Stomach (tissue), 9 donors: Measurements from ENCODE around the gene SLF1. TPM values are rescaled to one million over a fixed set of nuclear protein-coding genes. Genes with fewer than 3 reads are reported as not detected.

Experiments
- DNase-seq, 2 donors: peaks; one replicate each; pipeline versions ENCODE4 v3.0.0 to v3.0.0-alpha.2; 2013 to 2019
- H3K27ac ChIP-seq, 5 donors: fragments of 200-600 bp in 4 of 5; sonication (generic) in 4 of 5; one replicate each; pipeline ENCODE4 v1.5.1; 2013 to 2019; ENCODE audit warnings: mild to moderate bottlenecking in 1 of 5, moderate library complexity in 1 of 5
- H3K27me3 ChIP-seq, 3 donors: fragments of 200-600 bp; sonication (generic); one replicate each; pipeline ENCODE4 v1.5.1; 2017 to 2019; ENCODE audit warnings: mixed run types in 1 of 3
- H3K36me3 ChIP-seq, 4 donors: fragments of 200-600 bp; sonication (generic); 1 replicate in 3 of 4; 2 replicates in 1 of 4; pipeline ENCODE4 v1.5.1; 2016 to 2019
- H3K4me1 ChIP-seq, 4 donors: fragments of 200-600 bp; sonication (generic); one replicate each; pipeline ENCODE4 v1.5.1; 2016 to 2019
- H3K4me3 ChIP-seq, 4 donors: fragments of 200-600 bp; sonication (generic) in 3 of 4; one replicate each; pipeline ENCODE4 v1.5.1; 2016 to 2019; ENCODE audit warnings: mild to moderate bottlenecking in 1 of 4
- H3K9me3 ChIP-seq, 4 donors: fragments of 200-600 bp; sonication (generic); one replicate each; pipeline ENCODE4 v1.5.1; 2016 to 2019
- EP300 ChIP-seq: sonication (generic); formaldehyde crosslinking; IDR thresholded peaks from one replicate; pipeline ENCODE4 v1.6.1; 2017; ENCODE audit warnings: antibody characterized with exemption
- POLR2A ChIP-seq, 4 donors: fragments of 450-650 bp; IDR thresholded peaks; one replicate each; pipeline ENCODE4 v1.6.1; 2016; ENCODE audit warnings: antibody characterized with exemption in 4 of 4, control low read depth in 2 of 4, mild to moderate bottlenecking in 1 of 4, moderate library complexity in 1 of 4
- POLR2AphosphoS5 ChIP-seq, 3 donors: sonication (generic); formaldehyde crosslinking; IDR thresholded peaks; one replicate each; pipeline ENCODE4 v1.6.1; 2016; ENCODE audit warnings: antibody characterized with exemption in 3 of 3
- WGBS, 5 donors: extraction: QIAGEN DNeasy Blood & Tissue Kit in 3 of 5; methylation state at CpG; one replicate each; pipeline versions ENCODE4 v1.1.5 to v1.1.7; 2013 to 2018; 5-methylcytosine and 5-hydroxymethylcytosine counted together
- intact Hi-C: fragments of 100-400 bp; cut with DNase I; formaldehyde crosslinking; loops from one replicate; pipeline ENCODE4 v1.15.1; 2023; ENCODE audit warnings: low total_unique reads
- polyA plus RNA-seq, 3 donors: library from polyadenylated mRNA; stranded (reverse); fragments of 200-250 nt; gene quantifications; one replicate each; pipeline ENCODE4 v1.2.3, GENCODE V29; 2013
- total RNA-seq, 5 donors: library from RNA; depleted of rRNA; stranded (reverse); fragments of >200 nt; gene quantifications; one replicate each; pipeline versions ENCODE4 v1.1.0 to v1.2.3, GENCODE V29; 2014 to 2016
- TF ChIP-seq, protein P1 (sequence below), 7 experiments: fragments of 450-650 bp in 4 of 7; fragments of 200-600 bp in 3 of 7; sonication (generic) in 3 of 7; IDR thresholded peaks; one replicate each; pipeline ENCODE4 v1.5.1; 2016 to 2019; ENCODE audit warnings: antibody characterized with exemption in 7 of 7, control low read depth in 2 of 7, mild to moderate bottlenecking in 1 of 7
- donor health status: healthy with polysubstance abuse.
- donor health status: Bipolar disorder and iron deficiency.
- donor health status: healthy.

SLF1 gene
- total and polyA plus RNA-seq, 8 donors = 0.58 to 53.1 (median 5.2) TPM

DNA sequence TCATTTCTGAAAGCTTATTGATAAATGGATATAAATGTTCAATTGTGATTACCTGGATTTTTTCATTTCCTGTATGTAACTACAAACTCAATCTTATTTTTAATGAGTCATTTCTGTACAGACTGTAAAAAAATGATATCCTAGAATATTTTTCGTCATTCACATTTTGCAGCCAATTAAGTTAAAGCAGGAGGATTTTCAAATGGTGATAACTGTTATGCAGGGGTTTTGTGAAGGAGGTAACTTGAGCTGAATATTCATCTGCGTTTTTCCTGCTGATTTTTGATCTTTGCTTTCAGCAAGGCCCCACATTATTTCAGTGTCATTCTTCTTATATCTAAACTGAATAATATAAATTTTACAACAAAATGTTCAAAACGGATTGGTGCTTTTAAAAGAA, 74.1 kb downstream of the SLF1 start:
- intact Hi-C loops = no loop called here
- no peak overlapping the region for H3K4me3 ChIP-seq
- H3K27me3 ChIP-seq = no peaks in the 10 kb centered on the region
- H3K4me1 ChIP-seq = peaks cover 0 to 8% (median 2%) of the 10 kb centered on the region in 4 donors
- DNase-seq = no peak
- H3K9me3 ChIP-seq = no peaks in the 10 kb centered on the region
- H3K36me3 ChIP-seq = peaks cover 0 to 9% (median 8%) of the 10 kb centered on the region in 4 donors
- TF ChIP-seq POLR2AphosphoS5 (IDR thresholded peaks at IDR 0.05) = no peak
- TF ChIP-seq POLR2A (IDR thresholded peaks at IDR 0.05) = no peak
- no peak for TF ChIP-seq EP300
- TF ChIP-seq, protein P1, sequence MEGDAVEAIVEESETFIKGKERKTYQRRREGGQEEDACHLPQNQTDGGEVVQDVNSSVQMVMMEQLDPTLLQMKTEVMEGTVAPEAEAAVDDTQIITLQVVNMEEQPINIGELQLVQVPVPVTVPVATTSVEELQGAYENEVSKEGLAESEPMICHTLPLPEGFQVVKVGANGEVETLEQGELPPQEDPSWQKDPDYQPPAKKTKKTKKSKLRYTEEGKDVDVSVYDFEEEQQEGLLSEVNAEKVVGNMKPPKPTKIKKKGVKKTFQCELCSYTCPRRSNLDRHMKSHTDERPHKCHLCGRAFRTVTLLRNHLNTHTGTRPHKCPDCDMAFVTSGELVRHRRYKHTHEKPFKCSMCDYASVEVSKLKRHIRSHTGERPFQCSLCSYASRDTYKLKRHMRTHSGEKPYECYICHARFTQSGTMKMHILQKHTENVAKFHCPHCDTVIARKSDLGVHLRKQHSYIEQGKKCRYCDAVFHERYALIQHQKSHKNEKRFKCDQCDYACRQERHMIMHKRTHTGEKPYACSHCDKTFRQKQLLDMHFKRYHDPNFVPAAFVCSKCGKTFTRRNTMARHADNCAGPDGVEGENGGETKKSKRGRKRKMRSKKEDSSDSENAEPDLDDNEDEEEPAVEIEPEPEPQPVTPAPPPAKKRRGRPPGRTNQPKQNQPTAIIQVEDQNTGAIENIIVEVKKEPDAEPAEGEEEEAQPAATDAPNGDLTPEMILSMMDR (IDR thresholded peaks at IDR 0.05) = no peak
- no peak overlapping the region for H3K27ac ChIP-seq
- WGBS, 5 donors = 81 to 90% (median 86%) methylated on average over 3 of the region's 3 CpGs

DNA sequence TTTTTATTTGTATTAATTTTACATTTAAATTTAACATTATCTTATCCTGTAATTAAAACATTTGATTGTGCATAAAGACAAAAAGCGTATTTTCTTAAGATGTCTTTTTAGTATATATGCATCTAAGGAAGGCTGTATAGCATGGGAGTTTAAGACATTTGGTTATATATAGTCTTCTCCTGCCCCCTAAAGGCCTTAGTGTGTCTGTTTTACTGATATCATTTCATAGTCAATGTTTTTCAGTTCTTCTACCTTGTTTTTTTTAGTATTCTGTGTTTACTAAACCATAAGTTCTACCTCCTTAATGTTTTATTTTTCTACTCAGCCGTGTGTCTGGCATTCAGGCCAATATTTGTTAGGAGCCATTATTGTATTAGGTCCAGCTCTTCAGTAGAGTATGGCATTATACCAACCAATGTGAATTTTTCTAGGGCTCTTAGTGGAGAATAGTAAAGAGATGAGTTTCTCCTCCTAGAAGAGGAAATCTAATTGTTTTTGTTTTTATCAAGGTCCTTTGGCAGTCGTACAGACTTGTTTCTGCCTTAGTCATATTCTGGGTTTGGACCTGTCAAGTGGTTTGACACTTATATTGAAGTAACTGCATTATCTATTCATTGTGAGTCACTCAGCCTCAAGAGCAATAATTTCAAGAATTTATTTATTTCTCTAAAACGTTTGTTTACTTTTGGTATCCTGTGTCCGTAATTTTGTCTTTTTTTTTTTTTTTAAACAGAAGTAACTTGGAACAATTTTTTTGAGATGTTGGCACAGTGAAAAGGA, 74.8 kb downstream of the SLF1 start:
- no peak overlapping the region for H3K4me3 ChIP-seq
- TF ChIP-seq POLR2A (IDR thresholded peaks at IDR 0.05) = no peak
- TF ChIP-seq, protein P1 (IDR thresholded peaks at IDR 0.05) = peak in 4 of 7 experiments; percentile 18 to 33 (median 26)
- TF ChIP-seq EP300 = no peak
- no peak for TF ChIP-seq POLR2AphosphoS5 (IDR thresholded peaks at IDR 0.05)
- peak in 1 of 2 donors; percentile 76 for DNase-seq
- no peaks in the 10 kb centered on the region for H3K27me3 ChIP-seq
- no peaks in the 10 kb centered on the region for H3K9me3 ChIP-seq
- WGBS, 5 donors = 43 to 53% (median 50%) methylated on average over 5 of the region's 5 CpGs
- intact Hi-C loops = no loop called here
- H3K36me3 ChIP-seq = peaks cover 0 to 8% (median 7%) of the 10 kb centered on the region in 4 donors
- no peak overlapping the region for H3K27ac ChIP-seq
- peaks cover 0 to 8% (median 2%) of the 10 kb centered on the region in 4 donors for H3K4me1 ChIP-seq

DNA sequence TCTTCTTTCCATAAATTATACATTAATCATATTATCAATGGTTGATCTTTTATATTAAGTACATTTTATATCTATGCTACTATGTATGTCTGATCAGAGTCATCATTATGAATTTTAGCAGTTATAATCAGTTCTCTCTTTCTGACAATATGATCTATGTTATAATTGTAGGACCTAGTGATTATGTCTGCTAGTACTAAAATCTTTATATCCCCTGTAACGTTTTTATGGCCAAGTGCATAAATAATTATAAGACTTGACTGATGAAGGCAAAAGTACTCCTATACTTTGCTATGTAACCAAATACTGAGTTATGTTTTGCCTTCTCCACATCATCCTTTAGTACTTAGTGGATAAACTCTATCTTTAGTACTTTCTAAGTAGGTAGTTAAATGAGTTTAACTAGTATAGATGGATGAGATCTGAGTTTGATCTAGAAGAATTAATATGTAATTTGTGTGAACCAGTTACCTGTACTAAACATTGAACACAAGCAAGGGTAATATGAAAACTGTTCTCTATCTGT, 75.4 kb downstream of the SLF1 start:
- H3K27ac ChIP-seq = no peak overlapping the region
- no peak overlapping the region for H3K4me3 ChIP-seq
- peaks cover 0 to 8% (median 2%) of the 10 kb centered on the region in 4 donors for H3K4me1 ChIP-seq
- no peak for TF ChIP-seq POLR2A (IDR thresholded peaks at IDR 0.05)
- H3K27me3 ChIP-seq = no peaks in the 10 kb centered on the region
- intact Hi-C loops = no loop called here
- H3K9me3 ChIP-seq = no peaks in the 10 kb centered on the region
- H3K36me3 ChIP-seq = peaks cover 0 to 8% (median 7%) of the 10 kb centered on the region in 4 donors
- WGBS, 5 donors = 57 to 76% (median 60%) methylated on average over 1 of the region's 1 CpG
- no peak for DNase-seq

DNA sequence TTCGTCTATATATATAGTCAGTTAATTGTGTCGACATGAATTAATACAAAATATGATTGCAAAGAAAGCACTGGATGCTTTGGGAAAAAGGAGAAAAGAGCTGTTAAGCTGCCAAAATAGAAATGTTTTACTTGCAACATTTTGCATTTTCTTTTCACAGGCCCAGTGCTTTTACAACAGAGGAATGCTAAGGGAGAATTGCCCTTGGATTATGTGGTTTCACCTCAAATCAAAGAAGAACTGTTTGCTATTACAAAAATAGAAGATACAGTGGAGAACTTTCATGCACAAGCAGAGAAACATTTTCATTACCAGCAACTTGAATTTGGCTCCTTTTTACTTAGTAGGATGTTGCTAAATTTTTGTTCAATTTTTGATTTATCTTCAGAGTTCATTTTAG, 76.2 kb downstream of the SLF1 start:
- intact Hi-C loops = no loop called here
- Histone ChIP-seq H3K27ac (no peak overlapping the region), H3K4me1 (peaks cover 0 to 8% (median 2%) of the 10 kb centered on the region in 4 donors), H3K4me3 (no peak overlapping the region), H3K27me3 (no peaks in the 10 kb centered on the region), H3K36me3 (peaks cover 0 to 8% (median 4%) of the 10 kb centered on the region in 4 donors), H3K9me3 (no peaks in the 10 kb centered on the region)
- DNase-seq = no peak
- WGBS, 5 donors = 93 to 100% (median 94%) methylated on average over 2 of the region's 2 CpGs
- TF ChIP-seq EP300 (no peak), POLR2AphosphoS5 (IDR thresholded peaks at IDR 0.05) (no peak)

DNA sequence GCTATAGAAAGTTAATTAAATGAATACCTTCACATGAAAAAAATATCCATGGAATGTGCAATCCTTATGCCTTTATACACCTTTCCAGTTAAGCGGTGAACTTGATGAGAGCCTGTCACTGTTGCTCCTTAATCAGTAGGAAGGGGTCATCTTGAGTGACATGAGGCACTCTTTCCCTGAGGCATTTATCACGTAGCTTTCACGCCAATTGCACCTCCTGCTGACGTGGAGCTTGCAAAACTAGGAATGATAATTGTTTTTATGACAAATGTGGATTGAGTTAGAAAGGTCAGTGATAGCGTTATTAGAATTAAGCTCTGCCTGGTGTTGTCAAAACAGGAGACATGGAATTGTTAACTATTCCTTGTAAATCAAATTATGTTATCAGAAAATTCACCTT, 79.7 kb downstream of the SLF1 start:
- Histone ChIP-seq H3K36me3 (peaks cover 0 to 8% (median 6%) of the 10 kb centered on the region in 4 donors), H3K9me3 (no peaks in the 10 kb centered on the region), H3K4me1 (no peaks in the 10 kb centered on the region), H3K27me3 (no peaks in the 10 kb centered on the region), H3K4me3 (no peak overlapping the region), H3K27ac (no peak overlapping the region)
- 81 to 87% (median 87%) methylated on average over 5 of the region's 5 CpGs for WGBS, 5 donors
- TF ChIP-seq POLR2AphosphoS5 (IDR thresholded peaks at IDR 0.05) (no peak), EP300 (no peak), POLR2A (IDR thresholded peaks at IDR 0.05) (no peak)
- TF ChIP-seq, protein P1 (IDR thresholded peaks at IDR 0.05) = no peak
- DNase-seq = no peak
- intact Hi-C loops = no loop called here
